ENCODE data around the gene ADCY2. TPM values are rescaled to one million over a fixed set of nuclear protein-coding genes. Genes with fewer than 3 reads are reported as not detected.

The ADCY2 gene
- total RNA-seq, 2 donors from 2014 or later = 5.2 to 17.7 TPM

DNA sequence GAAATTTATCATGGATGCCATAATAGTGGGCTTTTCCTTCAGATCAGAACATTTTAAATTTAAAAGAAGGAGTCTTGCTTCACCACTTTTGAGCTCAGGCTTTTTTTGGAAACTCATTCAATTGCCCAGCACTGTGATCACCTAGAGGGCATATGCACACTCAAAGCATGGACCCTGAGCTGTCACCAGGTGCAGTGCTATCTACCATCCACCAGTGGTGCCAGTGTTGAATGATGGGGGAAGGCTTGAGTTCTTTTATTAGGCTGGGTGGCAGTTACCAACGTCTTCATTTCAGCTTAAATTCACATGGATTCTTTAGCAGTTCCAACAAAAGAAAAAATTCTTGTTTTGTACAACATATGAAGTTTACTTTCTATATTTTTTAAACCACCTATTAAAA lies 290.9 kb downstream of the ADCY2 start:
- no peaks in the 10 kb centered on the region for H3K4me1 ChIP-seq (replicated peaks)
- H3K4me3 ChIP-seq = no peak overlapping the region
- TF ChIP-seq, protein P1, sequence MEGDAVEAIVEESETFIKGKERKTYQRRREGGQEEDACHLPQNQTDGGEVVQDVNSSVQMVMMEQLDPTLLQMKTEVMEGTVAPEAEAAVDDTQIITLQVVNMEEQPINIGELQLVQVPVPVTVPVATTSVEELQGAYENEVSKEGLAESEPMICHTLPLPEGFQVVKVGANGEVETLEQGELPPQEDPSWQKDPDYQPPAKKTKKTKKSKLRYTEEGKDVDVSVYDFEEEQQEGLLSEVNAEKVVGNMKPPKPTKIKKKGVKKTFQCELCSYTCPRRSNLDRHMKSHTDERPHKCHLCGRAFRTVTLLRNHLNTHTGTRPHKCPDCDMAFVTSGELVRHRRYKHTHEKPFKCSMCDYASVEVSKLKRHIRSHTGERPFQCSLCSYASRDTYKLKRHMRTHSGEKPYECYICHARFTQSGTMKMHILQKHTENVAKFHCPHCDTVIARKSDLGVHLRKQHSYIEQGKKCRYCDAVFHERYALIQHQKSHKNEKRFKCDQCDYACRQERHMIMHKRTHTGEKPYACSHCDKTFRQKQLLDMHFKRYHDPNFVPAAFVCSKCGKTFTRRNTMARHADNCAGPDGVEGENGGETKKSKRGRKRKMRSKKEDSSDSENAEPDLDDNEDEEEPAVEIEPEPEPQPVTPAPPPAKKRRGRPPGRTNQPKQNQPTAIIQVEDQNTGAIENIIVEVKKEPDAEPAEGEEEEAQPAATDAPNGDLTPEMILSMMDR (IDR thresholded peaks at IDR 0.05) = no peak
- TF ChIP-seq POLR2AphosphoS5 (IDR thresholded peaks at IDR 0.05) = no peak
- no peaks in the 10 kb centered on the region for H3K9me3 ChIP-seq
- DNase-seq (ENCODE audit: low spot score) = no peak
- 30% methylated on average over 1 of the region's 1 CpG for WGBS
- no peaks in the 10 kb centered on the region for H3K27me3 ChIP-seq (replicated peaks; ENCODE audit: insufficient read depth)
- no peaks in the 10 kb centered on the region for H3K36me3 ChIP-seq
- H3K27ac ChIP-seq = no peak overlapping the region
- intact Hi-C loops (cut with DNase I) = no loop called here

DNA sequence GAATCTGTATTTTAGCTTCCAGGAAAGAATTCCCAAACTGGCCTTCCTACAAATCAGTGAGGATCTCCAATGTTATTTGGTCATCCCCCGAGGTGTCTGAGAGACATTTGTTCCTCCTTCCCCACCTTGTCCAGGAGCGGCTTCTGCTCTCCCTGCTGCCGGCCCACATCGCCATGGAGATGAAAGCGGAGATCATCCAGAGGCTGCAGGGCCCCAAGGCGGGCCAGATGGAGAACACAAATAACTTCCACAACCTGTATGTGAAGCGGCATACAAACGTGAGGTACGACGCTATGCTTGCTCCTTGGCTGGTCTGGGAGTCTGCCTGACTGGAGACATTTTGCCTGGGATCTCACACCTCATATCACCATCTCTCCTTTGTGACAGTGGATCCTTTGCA lies 294.6 kb downstream of the ADCY2 start:
- Histone ChIP-seq H3K27me3 (replicated peaks; ENCODE audit: insufficient read depth) (no peaks in the 10 kb centered on the region), H3K36me3 (no peaks in the 10 kb centered on the region), H3K9me3 (no peaks in the 10 kb centered on the region), H3K27ac (no peak overlapping the region), H3K4me1 (replicated peaks) (no peaks in the 10 kb centered on the region), H3K4me3 (no peak overlapping the region)
- no peak for DNase-seq (ENCODE audit: low spot score)
- 72% methylated on average over 10 of the region's 10 CpGs for WGBS
- intact Hi-C loops (cut with DNase I) = no loop called here
- TF ChIP-seq, protein P1 (IDR thresholded peaks at IDR 0.05) = no peak
- TF ChIP-seq POLR2AphosphoS5 (IDR thresholded peaks at IDR 0.05) (no peak), POLR2A (IDR thresholded peaks at IDR 0.05) (no peak)

DNA sequence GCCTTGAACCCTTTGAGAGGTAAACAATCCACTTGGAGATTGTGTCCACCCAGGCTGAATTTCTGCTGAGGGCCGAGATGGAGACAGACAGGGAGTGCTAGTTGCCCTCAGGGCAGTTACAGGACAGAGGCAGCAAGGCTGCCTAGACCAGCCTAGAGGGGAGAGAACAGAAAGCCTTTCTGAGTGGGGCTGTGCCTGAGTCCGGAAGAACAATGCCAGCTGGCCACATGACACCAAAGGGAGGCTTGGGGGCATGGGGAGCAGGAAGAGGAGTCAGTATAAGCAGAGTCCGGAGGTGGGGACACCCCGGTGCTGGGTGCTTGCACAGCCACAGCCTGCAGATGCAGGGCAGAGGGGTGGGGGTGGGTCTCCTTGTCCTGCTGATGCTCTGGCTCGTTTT lies 309.3 kb downstream of the ADCY2 start:
- intact Hi-C loops (cut with DNase I) = no loop called here

DNA sequence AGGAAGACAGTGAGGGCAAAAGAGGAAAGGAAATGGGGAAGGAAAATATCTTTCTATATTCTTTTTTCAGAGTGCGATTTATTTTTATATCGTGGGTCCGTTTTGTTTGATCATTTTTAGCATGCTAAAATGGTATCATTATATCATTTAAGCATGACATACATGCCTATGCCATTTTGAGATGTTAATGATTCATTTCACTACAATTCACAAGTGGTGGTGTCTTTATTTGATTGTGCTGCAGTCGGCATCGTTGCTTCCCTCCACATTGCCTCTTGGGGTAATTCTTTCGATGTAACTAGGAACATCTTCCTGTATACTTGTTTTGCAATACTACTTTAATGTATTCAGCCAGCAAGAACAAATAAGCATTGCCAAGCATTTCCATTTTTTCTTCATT lies 309.8 kb downstream of the ADCY2 start:
- H3K9me3 ChIP-seq = no peaks in the 10 kb centered on the region
- H3K36me3 ChIP-seq = no peaks in the 10 kb centered on the region
- 92% methylated on average over 6 of the region's 6 CpGs for WGBS
- H3K4me3 ChIP-seq = no peak overlapping the region
- H3K4me1 ChIP-seq (replicated peaks) = no peaks in the 10 kb centered on the region
- no peak for DNase-seq (ENCODE audit: low spot score)
- intact Hi-C loops (cut with DNase I) = no loop called here
- no peak overlapping the region for H3K27ac ChIP-seq
- no peaks in the 10 kb centered on the region for H3K27me3 ChIP-seq (replicated peaks; ENCODE audit: insufficient read depth)
- TF ChIP-seq POLR2AphosphoS5 (IDR thresholded peaks at IDR 0.05) (no peak), POLR2A (IDR thresholded peaks at IDR 0.05) (no peak)
- TF ChIP-seq, protein P1 (IDR thresholded peaks at IDR 0.05) = no peak

More for the DNA sequence above, 309.3 kb downstream of the ADCY2 start:
- no peaks in the 10 kb centered on the region for H3K36me3 ChIP-seq
- no peaks in the 10 kb centered on the region for H3K4me1 ChIP-seq (replicated peaks)
- no peak overlapping the region for H3K27ac ChIP-seq
- H3K9me3 ChIP-seq = no peaks in the 10 kb centered on the region
- TF ChIP-seq, protein P1 (IDR thresholded peaks at IDR 0.05) = no peak
- TF ChIP-seq POLR2A (IDR thresholded peaks at IDR 0.05) = no peak
- no peak for TF ChIP-seq POLR2AphosphoS5 (IDR thresholded peaks at IDR 0.05)
- H3K27me3 ChIP-seq (replicated peaks; ENCODE audit: insufficient read depth) = no peaks in the 10 kb centered on the region
- 58% methylated on average over 5 of the region's 5 CpGs for WGBS
- no peak for DNase-seq (ENCODE audit: low spot score)
- no peak overlapping the region for H3K4me3 ChIP-seq

DNA sequence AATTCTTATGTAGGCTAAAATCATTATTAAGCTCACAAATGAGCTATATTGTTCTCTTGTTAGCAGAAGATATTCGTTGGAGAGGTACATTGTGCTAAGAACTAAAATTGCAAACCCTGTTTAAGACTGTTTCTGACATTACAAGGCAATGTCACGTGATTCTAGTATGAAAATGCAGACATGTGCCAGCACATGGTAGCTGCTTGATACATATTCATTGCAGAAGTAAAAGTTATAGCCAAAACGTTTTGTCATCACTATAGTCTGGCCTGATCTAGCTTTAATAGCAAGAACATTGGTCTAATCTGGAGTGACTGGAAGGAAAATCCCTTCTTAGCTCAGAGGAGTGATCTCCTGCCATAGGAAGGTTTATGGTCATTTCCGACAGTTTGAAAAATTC lies 310.3 kb downstream of the ADCY2 start:
- no peak overlapping the region for H3K4me3 ChIP-seq
- no peaks in the 10 kb centered on the region for H3K27me3 ChIP-seq (replicated peaks; ENCODE audit: insufficient read depth)
- WGBS = 78% methylated on average over 4 of the region's 4 CpGs
- no peaks in the 10 kb centered on the region for H3K36me3 ChIP-seq
- TF ChIP-seq, protein P1 (IDR thresholded peaks at IDR 0.05) = no peak
- no peaks in the 10 kb centered on the region for H3K4me1 ChIP-seq (replicated peaks)
- intact Hi-C loops (cut with DNase I) = no loop called here
- no peak overlapping the region for H3K27ac ChIP-seq
- no peaks in the 10 kb centered on the region for H3K9me3 ChIP-seq
- DNase-seq (ENCODE audit: low spot score) = no peak

All from prostate gland (tissue), 2 donors.